NCI-H82 (cell line): ENCODE measurements around the gene CFAP20DC.
"Not testable (repeated sequence)": the region's sequence is repeated elsewhere in the genome, so short reads cannot be mapped to it uniquely, and the experiment has no call there.

Experiments
- DNase-seq: peaks from one replicate; lab custom pipeline; 2025; lab: John Stamatoyannopoulos, UW

CFAP20DC gene

GRCh38 chr3:59049671-59050331, at the start of gene CFAP20DC:
Gene CFAP20DC, minus strand, starts transcription at chr3:59050025. Its CDS starts 394 bp downstream, at chr3:59049631.
- DNase-seq = peak; percentile 94

DNA sequence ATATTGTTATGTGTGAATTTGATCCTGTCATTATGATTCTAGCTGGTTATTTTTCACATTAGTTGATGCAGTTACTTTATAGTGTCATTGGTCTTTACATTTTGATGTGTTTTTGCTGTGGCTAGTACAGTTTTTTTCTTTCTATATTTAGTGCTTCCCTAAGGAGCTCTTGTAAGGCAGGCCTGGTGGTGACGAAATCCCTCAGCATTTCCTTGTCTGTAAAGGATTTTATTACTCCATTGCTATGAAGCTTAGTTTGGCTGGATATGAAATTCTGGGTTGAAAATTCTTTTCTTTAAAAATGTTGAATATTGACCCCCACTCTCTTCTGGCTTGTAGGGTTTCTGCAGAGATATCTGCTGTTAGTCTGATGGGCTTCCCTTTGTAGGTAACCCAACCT, 48.7 kb upstream of the CFAP20DC start:
- DNase-seq = not testable (repeated sequence)

GRCh38 chr3:59094446-59094845, 44.6 kb upstream of the CFAP20DC start:
- no peak for DNase-seq

- DNase-seq = peak; percentile 85
Measured at GRCh38 chr3:59093521-59093920, 43.7 kb upstream of the CFAP20DC start.

DNA sequence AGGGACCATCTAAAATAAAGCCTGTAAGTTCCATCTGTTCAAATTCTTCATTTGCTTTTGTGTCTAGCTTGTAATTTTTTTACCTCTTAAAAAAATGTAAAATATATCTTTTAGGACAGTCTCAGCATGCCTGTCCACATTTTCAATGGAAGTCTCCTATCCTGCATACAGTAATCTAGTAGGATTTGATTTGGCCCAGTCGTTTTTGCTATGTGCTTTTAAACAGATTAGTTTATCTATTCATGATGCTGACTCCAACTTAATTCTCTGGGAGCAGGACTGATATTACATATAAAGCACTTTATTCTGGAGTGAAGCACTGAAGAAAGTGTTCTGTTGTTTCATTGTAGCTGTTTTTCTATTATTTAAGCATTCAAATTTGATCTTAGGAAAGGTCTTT, 38.9 kb upstream of the CFAP20DC start:
- peak; percentile 0 for DNase-seq

GRCh38 chr3:59085976-59086375, 36.2 kb upstream of the CFAP20DC start:
- no peak for DNase-seq

GRCh38 chr3:59084583-59084982, 34.8 kb upstream of the CFAP20DC start:
- no peak for DNase-seq

DNA sequence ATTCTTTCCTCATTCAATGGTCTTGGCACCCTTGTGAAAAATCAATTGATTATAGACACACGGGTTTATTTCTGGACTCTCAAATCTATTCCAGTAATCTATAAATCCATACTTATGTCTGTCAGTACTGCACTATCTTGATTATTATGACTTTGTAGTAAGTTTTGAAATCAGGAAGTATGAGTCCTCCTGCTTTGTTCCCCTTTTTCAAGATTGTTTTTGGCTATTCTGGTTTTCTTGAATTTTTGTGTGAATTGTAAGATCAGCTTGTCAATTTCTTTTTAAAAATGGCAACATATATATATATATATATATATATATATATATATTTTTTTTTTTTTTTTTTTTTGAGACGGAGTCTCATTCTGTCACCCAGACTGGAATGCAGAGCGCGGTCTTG, 32.3 kb upstream of the CFAP20DC start:
- no peak for DNase-seq

DNA sequence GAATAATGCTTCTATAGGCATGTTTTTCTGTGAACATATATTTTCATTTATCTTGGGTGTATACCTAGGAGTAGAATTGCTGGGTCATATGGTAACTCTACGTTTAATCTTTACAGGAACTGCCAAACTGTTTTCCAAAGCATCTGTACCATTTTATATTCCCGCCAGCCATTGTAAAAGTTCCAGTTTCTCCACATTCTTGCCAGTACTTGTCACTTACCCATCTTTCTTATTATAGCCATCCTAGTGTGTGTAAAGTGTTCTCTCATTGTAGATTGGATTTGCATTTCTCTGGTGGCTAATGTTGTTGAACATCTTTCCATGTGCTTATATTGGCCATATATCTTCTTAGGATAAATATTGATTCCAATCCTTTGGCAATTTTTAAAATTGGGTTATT, 31.2 kb upstream of the CFAP20DC start:
- no peak for DNase-seq

DNA sequence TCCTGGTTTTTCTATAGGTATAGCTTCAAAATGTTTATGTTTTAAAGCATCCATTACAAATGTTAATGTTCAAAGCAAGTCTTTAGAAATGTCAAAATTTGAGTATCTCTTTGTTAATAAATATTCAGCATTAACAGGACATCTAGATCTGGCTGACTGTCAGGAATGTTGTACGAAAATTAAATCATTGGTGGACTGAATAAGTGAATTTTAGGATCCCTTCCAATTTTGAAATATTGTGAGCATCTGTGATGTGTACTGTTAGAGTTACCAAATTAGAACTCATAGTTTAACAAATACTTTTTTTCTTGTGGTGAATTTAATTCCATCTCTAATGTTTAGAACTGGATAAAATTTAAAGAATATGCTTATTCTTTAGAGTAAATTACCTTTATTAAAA, 30.1 kb upstream of the CFAP20DC start:
- no peak for DNase-seq

DNA sequence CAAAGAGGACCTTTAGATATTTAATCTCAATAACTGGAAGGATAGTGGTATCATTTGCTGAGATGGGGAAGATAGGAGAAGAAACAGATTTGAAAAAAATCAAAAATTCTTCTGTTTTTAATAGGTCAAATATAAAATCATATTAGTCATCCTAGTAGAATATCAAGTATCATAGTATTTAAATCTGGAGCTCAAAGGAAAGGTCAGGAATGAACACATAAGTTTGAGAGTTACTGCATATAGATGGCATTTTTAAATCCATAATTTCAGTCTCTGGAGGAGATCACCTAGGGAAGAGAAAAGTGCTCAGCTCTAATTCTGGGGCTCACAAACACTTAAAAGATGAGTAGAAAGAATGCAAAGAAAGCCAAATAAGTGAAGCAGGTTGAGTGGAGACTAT, 24.9 kb upstream of the CFAP20DC start:
- no peak for DNase-seq

DNA sequence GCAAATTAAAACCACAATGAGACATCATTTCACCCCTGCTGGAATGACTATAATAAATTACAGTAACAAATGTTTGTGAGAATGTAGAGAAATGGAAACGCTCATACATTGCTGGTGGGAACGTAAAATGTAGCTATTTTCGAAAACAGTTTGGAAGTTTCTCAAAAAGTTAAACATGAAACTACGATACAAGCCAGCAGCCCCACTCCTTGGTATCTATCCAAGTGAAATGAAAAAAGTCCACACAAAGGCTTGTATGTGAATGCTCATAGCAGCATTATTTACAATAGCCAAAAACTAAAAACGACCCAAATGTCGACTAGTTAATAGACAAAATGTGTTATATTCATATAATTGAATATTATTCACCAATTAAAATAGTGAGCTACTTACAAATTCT, 22.9 kb upstream of the CFAP20DC start:
- DNase-seq = no peak

GRCh38 chr3:59069838-59070237, 20.0 kb upstream of the CFAP20DC start:
- DNase-seq = no peak

GRCh38 chr3:59065240-59065639, 15.4 kb upstream of the CFAP20DC start:
- no peak for DNase-seq

- no peak for DNase-seq
Measured at GRCh38 chr3:59064728-59065127, 14.9 kb upstream of the CFAP20DC start.

DNA sequence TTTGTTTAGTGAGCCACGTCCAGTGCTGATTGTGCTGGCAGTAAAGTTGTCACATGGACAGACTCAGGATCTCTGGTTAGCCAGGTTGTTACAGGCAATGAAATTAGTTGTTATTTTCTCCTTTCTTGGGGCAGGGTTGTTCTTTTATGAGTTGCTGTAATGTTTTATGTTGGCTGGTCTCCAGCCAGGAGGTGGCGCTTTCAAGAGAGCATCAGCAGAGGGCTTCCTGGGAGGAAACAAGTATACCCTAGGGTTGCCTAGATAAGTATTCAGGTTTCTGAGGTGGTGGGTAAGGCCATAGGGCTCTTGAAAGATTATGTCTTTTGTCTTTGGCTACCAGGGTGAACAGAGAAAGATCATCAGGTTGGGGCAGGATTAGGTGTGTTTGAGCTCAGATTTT, 14.5 kb upstream of the CFAP20DC start:
- no peak for DNase-seq

DNA sequence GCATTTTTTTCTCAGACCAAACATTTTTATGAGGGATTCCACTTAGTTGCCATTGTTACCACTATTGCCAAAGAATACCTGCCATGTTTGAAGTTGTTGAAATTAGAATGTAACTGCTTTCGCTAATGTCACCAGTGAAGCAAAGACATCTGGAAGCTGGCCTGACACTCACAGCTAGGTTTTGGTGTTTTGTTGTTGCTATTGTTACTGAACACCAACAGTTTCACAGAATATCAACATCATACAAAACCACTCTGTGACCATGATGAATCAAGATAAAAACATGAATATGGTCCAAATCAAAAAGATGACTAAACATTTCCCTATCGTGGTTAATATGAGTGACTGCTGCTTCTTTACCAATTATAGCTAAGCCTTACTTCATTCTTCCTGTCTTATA, 6.9 kb upstream of the CFAP20DC start:
- DNase-seq = no peak

DNA sequence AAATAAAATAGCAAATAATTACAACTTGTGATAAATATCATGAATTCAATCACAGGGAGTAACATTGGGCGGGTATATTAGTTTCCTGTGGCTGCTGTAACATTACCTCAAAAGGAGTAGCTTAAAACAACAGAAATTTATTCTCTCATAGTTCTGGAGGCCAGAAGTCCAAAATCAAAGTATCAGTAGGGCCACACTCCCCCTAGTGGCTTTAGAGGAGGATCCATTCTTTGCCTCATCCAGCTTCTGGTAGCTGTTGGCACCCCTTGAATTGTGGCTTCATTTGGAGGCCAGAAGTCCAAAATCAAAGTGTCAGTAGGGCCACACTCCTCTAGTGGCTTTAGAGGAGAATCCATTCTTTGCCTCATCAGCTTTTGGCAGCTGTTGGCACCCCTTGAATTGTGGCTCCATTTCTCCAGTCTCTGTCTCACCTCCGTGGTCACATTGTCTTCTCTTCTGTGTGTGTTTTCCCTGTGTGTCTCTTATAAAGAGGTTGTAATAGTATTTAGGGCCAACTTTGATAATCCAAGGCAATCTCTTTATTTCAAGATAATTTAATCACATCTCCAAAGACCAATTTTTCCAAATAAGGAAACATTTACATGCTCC, 3.1 kb upstream of the CFAP20DC start:
- DNase-seq = peak; percentile 53

DNA sequence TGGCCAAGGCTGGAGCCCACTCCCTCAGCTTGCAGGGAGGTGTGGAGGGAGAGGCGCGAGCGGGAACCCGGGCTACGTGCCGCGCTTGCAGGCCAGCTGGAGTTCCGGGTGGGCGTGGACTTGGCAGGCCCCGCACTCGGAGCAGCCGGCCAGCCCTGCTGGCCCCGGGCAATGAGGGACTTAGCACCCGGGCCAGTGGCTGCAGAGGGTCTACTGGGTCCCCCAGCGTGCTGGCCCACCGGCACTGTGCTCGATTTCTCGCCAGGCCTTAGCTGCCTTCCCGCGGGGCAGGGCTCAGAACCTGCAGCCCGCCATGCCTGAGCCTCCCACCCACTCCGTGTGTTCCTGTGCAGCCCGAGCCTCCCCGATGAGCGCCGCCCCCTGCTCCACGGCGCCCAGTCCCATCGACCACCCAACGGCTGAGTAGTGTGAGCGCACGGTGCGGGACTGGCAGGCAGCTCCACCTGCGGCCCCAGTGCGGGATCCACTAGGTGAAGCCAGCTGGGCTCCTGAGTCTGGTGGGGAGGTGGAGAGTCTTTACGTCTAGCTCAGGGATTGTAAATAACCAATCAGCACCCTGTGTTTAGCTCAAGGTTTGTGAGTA, 1.1 kb upstream of the CFAP20DC start:
- DNase-seq = not testable (repeated sequence)

GRCh38 chr3:59046839-59047238, 3.0 kb downstream of the CFAP20DC start:
- no peak for DNase-seq

- DNase-seq = no peak
Measured at GRCh38 chr3:59043391-59043790, 6.4 kb downstream of the CFAP20DC start.

GRCh38 chr3:59040902-59041301, 8.9 kb downstream of the CFAP20DC start:
- no peak for DNase-seq

- DNase-seq = no peak
Measured at GRCh38 chr3:59027607-59028006, 22.2 kb downstream of the CFAP20DC start.

DNA sequence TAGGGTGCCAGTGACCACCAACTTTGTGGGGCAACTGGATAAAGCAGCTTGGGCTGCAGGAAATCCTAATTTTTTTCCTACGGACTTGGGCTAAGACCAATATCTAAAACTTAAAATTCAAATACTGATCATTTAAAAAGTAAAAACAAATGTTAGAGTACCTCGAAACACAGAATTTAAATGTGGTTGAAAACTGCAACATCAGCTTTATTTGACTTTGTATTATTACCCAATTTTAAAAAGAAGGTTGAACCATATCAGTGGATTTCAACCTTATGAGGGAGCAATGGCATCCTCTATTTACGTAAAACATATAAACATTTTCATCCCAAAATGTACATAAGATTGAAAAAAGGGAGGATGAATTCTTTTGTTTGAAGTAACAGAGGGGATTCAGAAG, 26.2 kb downstream of the CFAP20DC start:
- DNase-seq = no peak
